Pancreas (tissue), 10 donors: Measurements from ENCODE around the gene PTPN6. TPM values are rescaled to one million over a fixed set of nuclear protein-coding genes. Genes with fewer than 3 reads are reported as not detected.

Source experiments
- ATAC-seq, 4 donors: fragments of 200-7000 bp; cut with Tn5 transposase; one replicate each; pipeline versions ENCODE4 v1.8.0 to v1.9.1; 2020; ENCODE audit warnings: mild to moderate bottlenecking in 4 of 4, moderate library complexity in 4 of 4
- DNase-seq, 6 donors: peaks; one replicate each; pipeline ENCODE4 v3.0.0-alpha.2; 2020
- FAIRE-seq: peaks from 2 replicates; lab custom pipeline; 2012; peaks lifted over from hg19 to GRCh38; lab: Jason Lieb, UNC
- H3K27ac ChIP-seq, 4 donors: fragments of 200-600 bp; sonication (generic); 1 replicate in 3 of 4; 2 replicates in 1 of 4; pipeline versions ENCODE4 v1.5.0 to v1.8.0; 2020
- H3K27me3 ChIP-seq, 4 donors: fragments of 200-600 bp; one replicate each; pipeline ENCODE4 v1.8.0; 2021
- H3K36me3 ChIP-seq, 3 donors: fragments of 200-600 bp; sonication (generic) in 1 of 3; one replicate each; pipeline versions ENCODE4 v1.5.0 to v1.8.0; 2020 to 2021
- H3K4me1 ChIP-seq, 3 donors: fragments of 200-600 bp; one replicate each; pipeline ENCODE4 v1.8.0; 2021
- H3K4me3 ChIP-seq, 4 donors: fragments of 200-600 bp; sonication (generic) in 2 of 4; one replicate each; pipeline versions ENCODE4 v1.5.0 to v1.8.0; 2020 to 2021
- H3K9me3 ChIP-seq, 4 donors: fragments of 200-600 bp; one replicate each; pipeline ENCODE4 v1.8.0; 2021
- WGBS, 2 donors: extraction: QIAGEN DNeasy Blood & Tissue Kit; methylation state at CpG; one replicate each; pipeline ENCODE4 v1.1.7; 2013; 5-methylcytosine and 5-hydroxymethylcytosine counted together
- intact Hi-C, 3 donors: fragments of 100-400 bp; cut with DNase I; formaldehyde crosslinking; loops; one replicate each; pipeline versions ENCODE4 v1.11.1 to v1.14.2; 2022
- polyA plus RNA-seq, 2 donors: library from polyadenylated mRNA; stranded (reverse); fragments of 200-250 nt; gene quantifications; one replicate each; pipeline ENCODE4 v1.2.3, GENCODE V29; 2013
- total RNA-seq, 6 donors: library from RNA; stranded (reverse); fragmentation: NEBNext Ultra II Directional in 4 of 6; extraction: Animal tissue kit (Norgen Biotek cat#: 25700) in 4 of 6; gene quantifications; one replicate each; pipeline versions ENCODE4 v1.2.1 to v1.2.4, GENCODE V29; 2021 to 2023
- TF ChIP-seq, protein P1 (sequence below), 4 donors: fragments of 200-600 bp; sonication (generic) in 3 of 4; IDR thresholded peaks; one replicate each; pipeline versions ENCODE4 v1.5.0 to v1.8.0; 2021; ENCODE audit warnings: antibody characterized with exemption in 4 of 4
- donor health status: healthy with polysubstance abuse.
- donor health status: DM: no; HTN: no; CAD: no; lungs with moderate emphysema.
- donor health status: DM: no; HTN: no; CAD: no.
- donor health status: control.
- donor health status: control.
- donor health status: Bipolar disorder and iron deficiency.
- donor health status: DM: yes; HTN: yes; CAD: no.
- donor health status: DM: no; HTN: no; CAD: no.
- donor health status: DM: no; HTN: no; CAD: no.
- donor health status: DM: yes; HTN: yes; CAD: no.

Gene PTPN6
- total and polyA plus RNA-seq, 8 donors, result 13.3 to 53.1 (median 20.3) TPM

GRCh38 chr12:6987956-6988553, 36.9 kb downstream of the PTPN6 start:
- ATAC-seq, result peak; percentile 96 to 99 (median 98)
- TF ChIP-seq, protein P1, sequence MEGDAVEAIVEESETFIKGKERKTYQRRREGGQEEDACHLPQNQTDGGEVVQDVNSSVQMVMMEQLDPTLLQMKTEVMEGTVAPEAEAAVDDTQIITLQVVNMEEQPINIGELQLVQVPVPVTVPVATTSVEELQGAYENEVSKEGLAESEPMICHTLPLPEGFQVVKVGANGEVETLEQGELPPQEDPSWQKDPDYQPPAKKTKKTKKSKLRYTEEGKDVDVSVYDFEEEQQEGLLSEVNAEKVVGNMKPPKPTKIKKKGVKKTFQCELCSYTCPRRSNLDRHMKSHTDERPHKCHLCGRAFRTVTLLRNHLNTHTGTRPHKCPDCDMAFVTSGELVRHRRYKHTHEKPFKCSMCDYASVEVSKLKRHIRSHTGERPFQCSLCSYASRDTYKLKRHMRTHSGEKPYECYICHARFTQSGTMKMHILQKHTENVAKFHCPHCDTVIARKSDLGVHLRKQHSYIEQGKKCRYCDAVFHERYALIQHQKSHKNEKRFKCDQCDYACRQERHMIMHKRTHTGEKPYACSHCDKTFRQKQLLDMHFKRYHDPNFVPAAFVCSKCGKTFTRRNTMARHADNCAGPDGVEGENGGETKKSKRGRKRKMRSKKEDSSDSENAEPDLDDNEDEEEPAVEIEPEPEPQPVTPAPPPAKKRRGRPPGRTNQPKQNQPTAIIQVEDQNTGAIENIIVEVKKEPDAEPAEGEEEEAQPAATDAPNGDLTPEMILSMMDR (IDR thresholded peaks at IDR 0.05), result no peak
- peak; percentile 72 to 87 (median 80) for DNase-seq
- H3K4me1 ChIP-seq, result peaks cover 16 to 22% (median 21%) of the 10 kb centered on the region in 3 donors
- no peaks in the 10 kb centered on the region for H3K36me3 ChIP-seq
- peak overlapping the region; percentile 61 to 82 (median 78) for H3K27ac ChIP-seq
- 21 to 32% methylated on average over 11 of the region's 11 CpGs for WGBS, 2 donors
- no peak for FAIRE-seq
- peak overlapping the region in 2 of 4 donors; percentile 3 to 4 for H3K4me3 ChIP-seq
- intact Hi-C loops, result no loop called here
- H3K9me3 ChIP-seq, result no peaks in the 10 kb centered on the region
- no peaks in the 10 kb centered on the region for H3K27me3 ChIP-seq

GRCh38 chr12:6996040-6996441, 44.9 kb downstream of the PTPN6 start:
- WGBS, 2 donors, result 53 to 56% methylated on average over 2 of the region's 2 CpGs
- no peaks in the 10 kb centered on the region for H3K27me3 ChIP-seq
- ATAC-seq (no peak), FAIRE-seq (no peak), DNase-seq (no peak)
- no peak overlapping the region for H3K4me3 ChIP-seq
- intact Hi-C loops, result no loop called here
- H3K4me1 ChIP-seq, result peaks cover 11 to 15% (median 14%) of the 10 kb centered on the region in 3 donors
- no peaks in the 10 kb centered on the region for H3K36me3 ChIP-seq
- TF ChIP-seq, protein P1 (IDR thresholded peaks at IDR 0.05), result no peak
- no peaks in the 10 kb centered on the region for H3K9me3 ChIP-seq
- no peak overlapping the region for H3K27ac ChIP-seq

DNA sequence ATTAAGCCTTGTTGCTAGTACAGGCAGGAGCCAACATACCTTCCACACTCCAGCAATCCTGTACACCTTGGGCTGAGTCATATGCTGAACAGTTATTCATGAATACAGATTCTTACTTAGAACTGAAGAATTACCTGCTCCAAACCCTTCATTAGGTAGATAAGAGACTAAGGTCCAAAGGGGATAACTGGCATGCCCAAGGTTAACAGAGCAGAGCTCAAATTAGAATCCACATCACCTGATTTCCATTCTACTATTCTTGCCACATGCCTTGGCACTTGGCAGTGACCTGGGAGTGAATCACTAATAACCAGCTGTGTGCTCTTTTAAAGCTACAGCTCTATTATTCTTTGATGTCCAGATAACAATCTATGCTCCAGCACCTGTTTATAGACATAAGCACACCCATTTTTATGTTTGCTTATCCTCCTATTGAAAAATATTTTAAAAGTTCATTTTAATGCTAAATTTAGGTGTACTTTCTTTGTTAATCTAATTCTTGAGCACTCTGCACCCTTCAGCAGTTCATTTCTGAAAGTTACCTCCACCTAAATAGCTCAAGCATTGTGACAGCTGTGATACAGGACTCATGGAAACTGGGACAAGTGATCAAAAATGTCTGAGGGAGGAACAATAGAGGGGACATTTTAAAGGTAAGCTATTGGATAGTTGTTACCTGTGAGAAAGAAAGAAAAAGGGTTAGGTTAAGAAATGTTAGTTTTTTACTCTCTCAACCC, 47.7 kb downstream of the PTPN6 start:
- intact Hi-C loops, result no loop called here
- Histone ChIP-seq H3K4me3 (no peak overlapping the region), H3K27ac (peak overlapping the region in 2 of 4 donors; percentile 35 to 37), H3K9me3 (no peaks in the 10 kb centered on the region), H3K36me3 (no peaks in the 10 kb centered on the region), H3K27me3 (no peaks in the 10 kb centered on the region), H3K4me1 (peaks cover 11 to 15% (median 14%) of the 10 kb centered on the region in 3 donors)
- FAIRE-seq (no peak), DNase-seq (peak in 3 of 6 donors; percentile 47 to 55 (median 55)), ATAC-seq (peak; percentile 90 to 95 (median 92))
- TF ChIP-seq, protein P1 (IDR thresholded peaks at IDR 0.05), result no peak

DNA sequence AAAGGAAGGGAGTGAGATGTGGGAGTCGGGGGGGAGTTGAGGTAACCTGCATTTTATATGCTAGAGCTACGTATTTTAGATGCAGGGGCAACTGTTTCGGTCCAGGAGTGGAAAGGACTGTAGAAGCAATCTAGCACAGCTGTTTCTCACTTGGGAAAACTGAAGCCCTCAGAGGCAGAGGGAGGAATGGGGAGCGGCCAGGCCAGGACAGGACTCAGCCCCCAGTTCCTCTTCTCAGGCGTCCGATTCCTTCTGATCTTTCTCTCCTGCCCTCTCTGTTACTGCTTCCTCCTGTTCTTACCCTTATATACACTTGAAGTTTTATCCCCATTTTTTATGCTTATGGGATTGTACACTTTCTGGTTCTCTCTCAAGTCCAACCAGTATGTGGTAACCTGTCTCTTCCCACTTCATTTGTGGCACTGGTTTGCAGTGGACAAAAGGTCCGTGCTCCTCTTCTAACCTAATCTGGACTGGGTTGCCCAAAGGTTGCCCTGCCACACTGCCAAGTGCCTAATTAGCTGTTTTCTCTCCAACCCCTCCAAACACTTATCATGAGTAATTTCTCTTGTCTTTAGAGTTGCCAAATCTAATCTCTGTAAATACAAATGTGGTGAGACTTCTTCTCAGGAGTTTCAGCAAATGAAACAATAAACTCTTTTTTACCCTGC, 50.9 kb downstream of the PTPN6 start:
- ATAC-seq, result no peak
- H3K4me1 ChIP-seq, result peaks cover 23 to 38% (median 30%) of the 10 kb centered on the region in 3 donors
- H3K9me3 ChIP-seq, result no peaks in the 10 kb centered on the region
- H3K27me3 ChIP-seq, result no peaks in the 10 kb centered on the region
- TF ChIP-seq, protein P1 (IDR thresholded peaks at IDR 0.05), result no peak
- WGBS, 2 donors, result 81 to 90% methylated on average over 7 of the region's 7 CpGs
- no peaks in the 10 kb centered on the region for H3K36me3 ChIP-seq
- no peak overlapping the region for H3K27ac ChIP-seq
- no peak for DNase-seq
- intact Hi-C loops, result no loop called here
- FAIRE-seq, result no peak
- no peak overlapping the region for H3K4me3 ChIP-seq
